Testis (tissue), 2 donors: ENCODE data around the gene TMEM209.

Experiments used
- POLR2A ChIP-seq: fragments of 450-650 bp; IDR thresholded peaks from one replicate; pipeline ENCODE4 v1.6.1; 2017; ENCODE audit warnings: antibody characterized with exemption, mild to moderate bottlenecking, moderate library complexity
- TF ChIP-seq, protein P1 (sequence below), 3 experiments: fragments of 450-650 bp in 2 of 3; fragments of 200-600 bp in 1 of 3; sonication (generic) in 1 of 3; IDR thresholded peaks; one replicate each; pipeline ENCODE4 v1.5.1; 2016 to 2019; ENCODE audit warnings: antibody characterized with exemption in 3 of 3, mild to moderate bottlenecking in 2 of 3, moderate library complexity in 1 of 3

DNA sequence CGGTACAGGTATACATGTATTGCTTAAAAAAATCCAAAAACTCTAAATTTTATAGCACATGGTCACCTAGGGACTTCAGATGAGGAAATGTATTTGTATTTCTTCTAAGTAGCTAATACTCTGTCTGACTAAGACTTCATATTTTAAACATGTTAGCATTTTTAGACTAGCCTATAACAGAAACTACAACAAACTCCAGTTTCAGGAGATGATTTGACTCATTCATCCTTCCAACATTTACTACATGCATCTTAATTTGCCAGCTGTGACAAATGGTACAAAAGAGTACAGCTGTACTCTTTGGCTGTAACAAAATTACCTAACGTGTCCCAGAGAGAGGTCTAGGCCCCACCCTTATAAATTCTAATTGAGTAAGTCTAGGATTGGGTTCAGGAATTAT is 22.2 kb downstream of the TMEM209 start:
- TF ChIP-seq, protein P1, sequence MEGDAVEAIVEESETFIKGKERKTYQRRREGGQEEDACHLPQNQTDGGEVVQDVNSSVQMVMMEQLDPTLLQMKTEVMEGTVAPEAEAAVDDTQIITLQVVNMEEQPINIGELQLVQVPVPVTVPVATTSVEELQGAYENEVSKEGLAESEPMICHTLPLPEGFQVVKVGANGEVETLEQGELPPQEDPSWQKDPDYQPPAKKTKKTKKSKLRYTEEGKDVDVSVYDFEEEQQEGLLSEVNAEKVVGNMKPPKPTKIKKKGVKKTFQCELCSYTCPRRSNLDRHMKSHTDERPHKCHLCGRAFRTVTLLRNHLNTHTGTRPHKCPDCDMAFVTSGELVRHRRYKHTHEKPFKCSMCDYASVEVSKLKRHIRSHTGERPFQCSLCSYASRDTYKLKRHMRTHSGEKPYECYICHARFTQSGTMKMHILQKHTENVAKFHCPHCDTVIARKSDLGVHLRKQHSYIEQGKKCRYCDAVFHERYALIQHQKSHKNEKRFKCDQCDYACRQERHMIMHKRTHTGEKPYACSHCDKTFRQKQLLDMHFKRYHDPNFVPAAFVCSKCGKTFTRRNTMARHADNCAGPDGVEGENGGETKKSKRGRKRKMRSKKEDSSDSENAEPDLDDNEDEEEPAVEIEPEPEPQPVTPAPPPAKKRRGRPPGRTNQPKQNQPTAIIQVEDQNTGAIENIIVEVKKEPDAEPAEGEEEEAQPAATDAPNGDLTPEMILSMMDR (IDR thresholded peaks at IDR 0.05): no peak
- no peak for TF ChIP-seq POLR2A
